ENCODE data around the gene PRAMEF13.
"Not testable (repeated sequence)": the region's sequence is repeated elsewhere in the genome, so short reads cannot be mapped to it uniquely, and the experiment has no call there.

DNA sequence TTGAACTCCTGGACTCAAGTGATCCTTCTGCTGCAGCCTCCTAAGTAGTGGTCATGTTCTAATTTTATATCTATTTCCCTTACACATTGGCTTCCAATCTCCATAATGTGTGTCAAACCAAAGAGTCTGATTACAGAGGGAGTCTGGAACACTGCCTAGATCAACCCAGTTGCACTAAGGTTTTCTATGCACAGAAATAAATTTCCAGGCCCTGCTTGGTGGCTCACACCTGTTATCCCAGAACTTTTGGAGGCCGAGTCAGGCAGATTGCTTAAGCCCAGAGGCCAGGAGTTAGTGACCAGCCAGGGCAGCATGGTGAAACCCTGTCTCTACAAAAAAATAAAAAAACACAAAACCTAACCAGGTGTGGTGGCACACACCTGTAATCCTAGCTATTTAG, 32.8 kb upstream of the PRAMEF13 start:
- not testable (repeated sequence) for TF ChIP-seq POLR2A, CTCF (IDR thresholded peaks at IDR 0.05)

Data from body of pancreas (tissue), 4 donors.